Loucy (cell line): ENCODE data around the gene AK4.
"Not testable (repeated sequence)": the region's sequence is repeated elsewhere in the genome, so short reads cannot be mapped to it uniquely, and the experiment has no call there.

ENCODE experiments used
- CTCF ChIP-seq: fragments of 200-600 bp; sonication (generic); conservative IDR thresholded peaks from 2 replicates; pipeline ENCODE4 v1.5.1; 2014; ENCODE audit warnings: mild to moderate bottlenecking, antibody characterized with exemption, low read length
- EZH2phosphoT487 ChIP-seq: fragments of 200-600 bp; IDR thresholded peaks from 2 replicates; pipeline ENCODE4 v1.6.1; 2018; ENCODE audit warnings: antibody characterized with exemption, mild to moderate bottlenecking, moderate library complexity, borderline replicate concordance

- TF ChIP-seq EZH2phosphoT487, CTCF: not testable (repeated sequence)
Observed at GRCh38 chr1:65143112-65143658, 4.8 kb upstream of the AK4 start.
